Esophagus muscularis mucosa (tissue), 4 donors: ENCODE measurements around the gene IL17RD. TPM values are rescaled to one million over a fixed set of nuclear protein-coding genes. Genes with fewer than 3 reads are reported as not detected.

ENCODE experiments used
- DNase-seq: peaks from one replicate; pipeline ENCODE4 v3.0.0-alpha.2; 2017; ENCODE audit errors: extremely low spot score
- H3K27ac ChIP-seq, 4 donors: fragments of 200-600 bp; sonication (generic); replicated peaks in 1 of 4; 1 replicate in 3 of 4; 2 replicates in 1 of 4; pipeline ENCODE4 v1.5.1; 2016 to 2019; ENCODE audit warnings: mild to moderate bottlenecking in 1 of 4
- H3K27me3 ChIP-seq, 4 donors: fragments of 200-600 bp; sonication (generic); one replicate each; pipeline versions ENCODE4 v1.5.1 to v1.6.0; 2016 to 2019
- H3K36me3 ChIP-seq, 4 donors: fragments of 200-600 bp; sonication (generic); one replicate each; pipeline ENCODE4 v1.5.1; 2016 to 2019
- H3K4me1 ChIP-seq, 4 donors: fragments of 200-600 bp; sonication (generic); one replicate each; pipeline ENCODE4 v1.5.1; 2016 to 2019
- H3K4me3 ChIP-seq, 4 donors: fragments of 200-600 bp; sonication (generic); 1 replicate in 2 of 4; 2 replicates in 2 of 4; pipeline ENCODE4 v1.5.1; 2016 to 2019; ENCODE audit warnings: mild to moderate bottlenecking in 4 of 4, moderate library complexity in 1 of 4
- H3K9me3 ChIP-seq, 4 donors: fragments of 200-600 bp; sonication (generic); 1 replicate in 3 of 4; 2 replicates in 1 of 4; pipeline ENCODE4 v1.5.1; 2016 to 2019
- EP300 ChIP-seq: sonication (generic); formaldehyde crosslinking; IDR thresholded peaks from one replicate; pipeline ENCODE4 v1.6.1; 2017; ENCODE audit warnings: antibody characterized with exemption
- POLR2A ChIP-seq: fragments of 450-650 bp; IDR thresholded peaks from one replicate; pipeline ENCODE4 v1.6.1; 2017; ENCODE audit warnings: antibody characterized with exemption, moderate library complexity, mild to moderate bottlenecking, low read depth
- POLR2AphosphoS5 ChIP-seq, 2 donors: sonication (generic); formaldehyde crosslinking; IDR thresholded peaks; one replicate each; pipeline ENCODE4 v1.6.1; 2017; ENCODE audit warnings: antibody characterized with exemption in 2 of 2
- WGBS: methylation state at CpG from one replicate; pipeline ENCODE4 v1.1.5; 2018; 5-methylcytosine and 5-hydroxymethylcytosine counted together
- intact Hi-C: fragments of 100-400 bp; cut with DNase I; formaldehyde crosslinking; loops from one replicate; pipeline ENCODE4 v1.15.1; 2023
- total RNA-seq, 4 donors: library from RNA; depleted of rRNA; stranded (reverse); fragments of >200 nt; gene quantifications; one replicate each; pipeline versions ENCODE4 v1.1.0 to v1.2.1, GENCODE V29; 2016
- TF ChIP-seq, protein P1 (sequence below), 3 experiments: fragments of 200-600 bp in 2 of 3; fragments of 450-650 bp in 1 of 3; sonication (generic) in 2 of 3; IDR thresholded peaks; one replicate each; pipeline ENCODE4 v1.5.1; 2017 to 2019; ENCODE audit warnings: antibody characterized with exemption in 3 of 3, mild to moderate bottlenecking in 2 of 3, moderate library complexity in 1 of 3

Gene IL17RD
- total RNA-seq, 4 donors from 2014 or later = 6.1 to 13.2 (median 9.5) TPM

DNA sequence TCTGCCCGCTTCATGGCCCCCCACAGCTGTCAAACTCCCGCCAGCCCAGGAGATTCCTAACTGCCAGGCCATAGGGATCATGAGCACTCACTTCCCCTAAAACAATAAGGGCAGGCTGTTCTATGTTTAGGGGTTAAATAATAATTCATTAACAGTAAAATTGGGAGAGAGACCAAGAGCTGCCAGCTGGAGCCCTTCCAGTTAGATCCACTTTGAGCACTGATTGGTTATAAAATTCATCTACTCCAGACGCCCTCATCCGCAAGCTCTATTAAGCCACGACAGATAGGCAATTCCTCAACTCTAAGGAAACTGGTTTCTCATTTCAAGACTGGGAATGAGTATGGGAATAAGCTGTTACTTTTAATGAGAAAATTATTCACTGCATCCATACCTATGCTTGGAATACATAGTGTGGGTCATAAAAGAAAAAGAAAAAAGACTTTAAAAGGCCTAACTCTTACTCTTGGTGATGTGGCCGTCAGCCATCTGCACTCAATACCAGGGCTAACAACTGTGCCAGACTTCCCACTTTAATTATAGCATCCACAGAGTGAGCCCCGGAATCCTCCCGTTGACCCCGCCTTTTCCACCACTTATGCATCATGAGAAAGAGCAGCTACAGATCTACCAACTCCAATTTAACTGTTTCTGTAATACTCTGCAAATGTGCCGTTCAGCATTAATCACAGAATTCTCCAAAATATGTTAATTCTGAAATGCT is 44.5 kb downstream of the IL17RD start:
- WGBS = 76% methylated on average over 10 of the region's 10 CpGs
- Histone ChIP-seq H3K27me3 (no peaks in the 10 kb centered on the region), H3K4me1 (peaks cover 0 to 6% (median 3%) of the 10 kb centered on the region in 4 donors), H3K9me3 (no peaks in the 10 kb centered on the region), H3K4me3 (no peak overlapping the region), H3K36me3 (no peaks in the 10 kb centered on the region), H3K27ac (no peak overlapping the region)
- no peak for TF ChIP-seq EP300
- intact Hi-C loops = no loop called here
- DNase-seq = no peak

DNA sequence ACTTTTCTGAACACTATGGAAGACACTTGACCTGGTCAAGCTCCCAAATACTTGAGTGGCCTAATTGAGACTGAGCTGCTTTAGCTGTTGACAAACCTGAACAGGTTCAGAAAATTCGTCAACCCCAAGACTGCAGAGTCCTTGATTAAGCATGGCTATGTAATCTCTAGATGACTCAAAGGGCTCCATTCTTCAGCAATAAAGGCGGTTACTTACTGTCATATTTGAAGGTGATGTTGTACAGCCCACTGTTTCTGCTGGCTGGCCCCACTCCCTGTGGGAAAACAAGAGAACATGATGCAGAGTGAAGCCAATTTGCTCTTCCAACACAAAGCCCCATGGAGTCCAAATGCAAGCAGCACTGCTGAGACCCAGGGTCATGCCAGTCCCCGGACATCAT is 45.1 kb downstream of the IL17RD start:
- TF ChIP-seq EP300 (no peak), POLR2AphosphoS5 (IDR thresholded peaks at IDR 0.05) (no peak), POLR2A (no peak)
- TF ChIP-seq, protein P1, sequence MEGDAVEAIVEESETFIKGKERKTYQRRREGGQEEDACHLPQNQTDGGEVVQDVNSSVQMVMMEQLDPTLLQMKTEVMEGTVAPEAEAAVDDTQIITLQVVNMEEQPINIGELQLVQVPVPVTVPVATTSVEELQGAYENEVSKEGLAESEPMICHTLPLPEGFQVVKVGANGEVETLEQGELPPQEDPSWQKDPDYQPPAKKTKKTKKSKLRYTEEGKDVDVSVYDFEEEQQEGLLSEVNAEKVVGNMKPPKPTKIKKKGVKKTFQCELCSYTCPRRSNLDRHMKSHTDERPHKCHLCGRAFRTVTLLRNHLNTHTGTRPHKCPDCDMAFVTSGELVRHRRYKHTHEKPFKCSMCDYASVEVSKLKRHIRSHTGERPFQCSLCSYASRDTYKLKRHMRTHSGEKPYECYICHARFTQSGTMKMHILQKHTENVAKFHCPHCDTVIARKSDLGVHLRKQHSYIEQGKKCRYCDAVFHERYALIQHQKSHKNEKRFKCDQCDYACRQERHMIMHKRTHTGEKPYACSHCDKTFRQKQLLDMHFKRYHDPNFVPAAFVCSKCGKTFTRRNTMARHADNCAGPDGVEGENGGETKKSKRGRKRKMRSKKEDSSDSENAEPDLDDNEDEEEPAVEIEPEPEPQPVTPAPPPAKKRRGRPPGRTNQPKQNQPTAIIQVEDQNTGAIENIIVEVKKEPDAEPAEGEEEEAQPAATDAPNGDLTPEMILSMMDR (IDR thresholded peaks at IDR 0.05) = no peak

DNA sequence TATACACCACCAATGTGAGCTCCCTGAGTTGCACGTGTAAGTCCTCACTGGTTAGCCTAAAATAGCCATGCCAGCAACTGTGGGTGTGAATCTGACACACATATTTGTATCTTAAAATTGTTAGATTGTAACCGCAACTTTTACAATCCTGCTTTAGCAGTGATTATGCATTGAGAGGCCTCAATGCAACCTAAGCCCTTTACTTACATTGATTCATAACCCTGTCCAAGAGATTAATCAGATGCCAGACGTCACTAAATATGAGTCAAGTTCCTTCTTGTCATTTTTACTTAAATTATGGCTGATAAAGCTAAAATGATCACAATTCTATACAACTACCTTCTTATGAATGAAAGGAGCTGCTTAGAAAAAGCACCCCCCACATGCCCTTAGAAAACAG is 46.9 kb downstream of the IL17RD start:
- H3K27me3 ChIP-seq = no peaks in the 10 kb centered on the region
- H3K27ac ChIP-seq = no peak overlapping the region

More for the DNA sequence above, 45.1 kb downstream of the IL17RD start:
- H3K9me3 ChIP-seq = no peaks in the 10 kb centered on the region
- no peak overlapping the region for H3K4me3 ChIP-seq
- peaks cover 0 to 6% (median 3%) of the 10 kb centered on the region in 4 donors for H3K4me1 ChIP-seq
- no peak for DNase-seq
- H3K27ac ChIP-seq = no peak overlapping the region
- no peaks in the 10 kb centered on the region for H3K36me3 ChIP-seq
- H3K27me3 ChIP-seq = no peaks in the 10 kb centered on the region
- intact Hi-C loops = no loop called here
- 70% methylated on average over 3 of the region's 3 CpGs for WGBS

DNA sequence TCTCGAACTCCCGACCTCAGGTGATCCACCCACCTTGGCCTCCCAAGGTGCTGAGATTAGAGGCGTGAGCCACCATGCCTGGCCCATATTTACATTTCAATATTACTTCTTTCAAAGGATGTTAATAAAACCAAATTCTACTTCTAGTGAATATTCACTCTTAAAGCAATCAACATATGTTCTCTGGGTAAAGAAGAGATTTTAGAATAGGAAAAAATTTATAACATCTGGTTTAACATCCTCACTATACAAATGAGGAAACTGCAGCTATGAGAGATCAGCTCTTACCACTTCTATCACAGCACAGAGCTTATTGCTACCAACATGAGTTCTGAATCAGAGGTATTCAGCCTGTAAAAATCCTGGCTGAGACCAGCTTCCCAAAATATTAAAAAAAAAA is 48.7 kb downstream of the IL17RD start:
- TF ChIP-seq, protein P1 (IDR thresholded peaks at IDR 0.05) = no peak
- TF ChIP-seq POLR2AphosphoS5 (IDR thresholded peaks at IDR 0.05) (no peak), POLR2A (no peak), EP300 (no peak)
- WGBS = 98% methylated on average over 3 of the region's 3 CpGs
- no peaks in the 10 kb centered on the region for H3K27me3 ChIP-seq
- intact Hi-C loops = no loop called here
- peaks cover 0 to 17% (median 5%) of the 10 kb centered on the region in 4 donors for H3K36me3 ChIP-seq
- no peak for DNase-seq
- H3K4me1 ChIP-seq = peaks cover 0 to 6% (median 3%) of the 10 kb centered on the region in 4 donors
- no peaks in the 10 kb centered on the region for H3K9me3 ChIP-seq
- no peak overlapping the region for H3K4me3 ChIP-seq
- H3K27ac ChIP-seq = no peak overlapping the region

More for the DNA sequence above, 46.9 kb downstream of the IL17RD start:
- Histone ChIP-seq H3K4me1 (peaks cover 0 to 6% (median 3%) of the 10 kb centered on the region in 4 donors), H3K36me3 (peaks cover 0 to 10% (median 5%) of the 10 kb centered on the region in 4 donors), H3K9me3 (no peaks in the 10 kb centered on the region), H3K4me3 (no peak overlapping the region)
- WGBS = 72% methylated on average over 3 of the region's 3 CpGs
- DNase-seq = no peak
- no peak for TF ChIP-seq POLR2AphosphoS5 (IDR thresholded peaks at IDR 0.05)
- TF ChIP-seq, protein P1 (IDR thresholded peaks at IDR 0.05) = no peak
- intact Hi-C loops = no loop called here

DNA sequence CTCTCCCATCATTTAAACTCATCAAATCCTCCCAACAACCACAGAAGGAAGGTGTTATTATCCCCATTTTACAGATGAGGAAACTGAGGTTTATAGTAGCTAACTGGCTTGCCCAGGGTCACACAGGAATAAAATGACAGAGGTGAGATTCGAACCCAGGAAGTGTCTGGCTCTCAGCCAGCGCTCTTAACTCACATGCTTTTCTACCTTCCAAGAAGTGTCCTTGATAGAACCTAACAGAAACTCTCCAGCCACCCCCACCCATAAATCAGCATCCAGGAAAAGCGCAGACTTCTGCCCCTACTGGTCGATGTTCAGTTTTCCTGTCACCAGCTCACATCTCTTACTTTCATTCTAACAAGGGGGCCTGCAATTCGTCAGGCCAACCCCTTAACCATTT is 52.9 kb downstream of the IL17RD start:
- 66% methylated on average over 5 of the region's 5 CpGs for WGBS
- no peaks in the 10 kb centered on the region for H3K27me3 ChIP-seq
- intact Hi-C loops = no loop called here
- no peak for TF ChIP-seq POLR2AphosphoS5 (IDR thresholded peaks at IDR 0.05)
- TF ChIP-seq, protein P1 (IDR thresholded peaks at IDR 0.05) = no peak
- no peak for TF ChIP-seq POLR2A
- no peak for TF ChIP-seq EP300
- no peak overlapping the region for H3K27ac ChIP-seq
- peaks cover 0 to 30% (median 14%) of the 10 kb centered on the region in 4 donors for H3K36me3 ChIP-seq
- no peaks in the 10 kb centered on the region for H3K9me3 ChIP-seq
- H3K4me3 ChIP-seq = no peak overlapping the region
- no peak for DNase-seq
- H3K4me1 ChIP-seq = no peaks in the 10 kb centered on the region
